ENCODE data around the gene SCARB1.

DNA sequence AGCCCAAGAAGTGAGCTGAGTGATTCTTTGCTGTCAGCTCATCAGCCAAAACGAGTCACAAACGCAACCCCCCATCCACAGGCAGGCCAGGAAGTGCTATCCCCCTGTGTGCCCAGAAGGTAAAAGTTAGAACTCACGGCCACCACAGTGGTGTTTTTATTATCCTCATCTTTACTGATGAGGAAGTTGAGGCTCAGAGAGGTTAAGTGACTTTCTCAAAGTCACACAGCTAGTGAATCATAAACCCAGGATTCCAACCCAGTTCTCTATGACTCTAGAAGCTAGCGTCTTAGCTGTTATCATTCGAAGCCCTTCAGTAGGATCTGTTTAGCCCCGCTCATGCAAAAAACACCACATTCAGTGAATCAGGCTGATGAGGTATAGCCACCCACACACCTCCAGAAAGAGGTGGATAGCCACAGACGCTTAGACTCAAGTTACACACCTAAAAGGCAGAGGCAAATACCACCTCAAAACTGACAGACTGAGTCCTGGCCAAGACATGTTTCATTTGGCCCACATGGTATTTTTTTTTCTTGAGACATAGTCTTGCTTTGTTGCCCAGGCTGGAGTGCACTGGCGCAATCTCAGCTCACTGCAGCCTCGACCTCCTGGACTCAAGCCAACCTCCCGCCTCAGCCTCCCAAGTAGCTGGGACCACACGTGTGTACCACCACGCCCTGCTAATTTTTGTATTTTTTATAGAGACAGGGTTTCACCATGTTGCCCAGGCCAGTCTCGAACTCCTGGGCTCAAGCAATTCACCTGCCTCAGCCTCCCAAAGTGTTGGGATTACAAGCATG lies 100.7 kb downstream of the SCARB1 start:
- TF ChIP-seq, protein P1, sequence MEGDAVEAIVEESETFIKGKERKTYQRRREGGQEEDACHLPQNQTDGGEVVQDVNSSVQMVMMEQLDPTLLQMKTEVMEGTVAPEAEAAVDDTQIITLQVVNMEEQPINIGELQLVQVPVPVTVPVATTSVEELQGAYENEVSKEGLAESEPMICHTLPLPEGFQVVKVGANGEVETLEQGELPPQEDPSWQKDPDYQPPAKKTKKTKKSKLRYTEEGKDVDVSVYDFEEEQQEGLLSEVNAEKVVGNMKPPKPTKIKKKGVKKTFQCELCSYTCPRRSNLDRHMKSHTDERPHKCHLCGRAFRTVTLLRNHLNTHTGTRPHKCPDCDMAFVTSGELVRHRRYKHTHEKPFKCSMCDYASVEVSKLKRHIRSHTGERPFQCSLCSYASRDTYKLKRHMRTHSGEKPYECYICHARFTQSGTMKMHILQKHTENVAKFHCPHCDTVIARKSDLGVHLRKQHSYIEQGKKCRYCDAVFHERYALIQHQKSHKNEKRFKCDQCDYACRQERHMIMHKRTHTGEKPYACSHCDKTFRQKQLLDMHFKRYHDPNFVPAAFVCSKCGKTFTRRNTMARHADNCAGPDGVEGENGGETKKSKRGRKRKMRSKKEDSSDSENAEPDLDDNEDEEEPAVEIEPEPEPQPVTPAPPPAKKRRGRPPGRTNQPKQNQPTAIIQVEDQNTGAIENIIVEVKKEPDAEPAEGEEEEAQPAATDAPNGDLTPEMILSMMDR (IDR thresholded peaks at IDR 0.05): no peak
- no peak for TF ChIP-seq POLR2AphosphoS5 (IDR thresholded peaks at IDR 0.05; ENCODE audit: low read depth, low read length)
- no peak for TF ChIP-seq TCF7L2 (IDR thresholded peaks at IDR 0.05; ENCODE audit: low read depth, low read length)
- TF ChIP-seq, protein P2, sequence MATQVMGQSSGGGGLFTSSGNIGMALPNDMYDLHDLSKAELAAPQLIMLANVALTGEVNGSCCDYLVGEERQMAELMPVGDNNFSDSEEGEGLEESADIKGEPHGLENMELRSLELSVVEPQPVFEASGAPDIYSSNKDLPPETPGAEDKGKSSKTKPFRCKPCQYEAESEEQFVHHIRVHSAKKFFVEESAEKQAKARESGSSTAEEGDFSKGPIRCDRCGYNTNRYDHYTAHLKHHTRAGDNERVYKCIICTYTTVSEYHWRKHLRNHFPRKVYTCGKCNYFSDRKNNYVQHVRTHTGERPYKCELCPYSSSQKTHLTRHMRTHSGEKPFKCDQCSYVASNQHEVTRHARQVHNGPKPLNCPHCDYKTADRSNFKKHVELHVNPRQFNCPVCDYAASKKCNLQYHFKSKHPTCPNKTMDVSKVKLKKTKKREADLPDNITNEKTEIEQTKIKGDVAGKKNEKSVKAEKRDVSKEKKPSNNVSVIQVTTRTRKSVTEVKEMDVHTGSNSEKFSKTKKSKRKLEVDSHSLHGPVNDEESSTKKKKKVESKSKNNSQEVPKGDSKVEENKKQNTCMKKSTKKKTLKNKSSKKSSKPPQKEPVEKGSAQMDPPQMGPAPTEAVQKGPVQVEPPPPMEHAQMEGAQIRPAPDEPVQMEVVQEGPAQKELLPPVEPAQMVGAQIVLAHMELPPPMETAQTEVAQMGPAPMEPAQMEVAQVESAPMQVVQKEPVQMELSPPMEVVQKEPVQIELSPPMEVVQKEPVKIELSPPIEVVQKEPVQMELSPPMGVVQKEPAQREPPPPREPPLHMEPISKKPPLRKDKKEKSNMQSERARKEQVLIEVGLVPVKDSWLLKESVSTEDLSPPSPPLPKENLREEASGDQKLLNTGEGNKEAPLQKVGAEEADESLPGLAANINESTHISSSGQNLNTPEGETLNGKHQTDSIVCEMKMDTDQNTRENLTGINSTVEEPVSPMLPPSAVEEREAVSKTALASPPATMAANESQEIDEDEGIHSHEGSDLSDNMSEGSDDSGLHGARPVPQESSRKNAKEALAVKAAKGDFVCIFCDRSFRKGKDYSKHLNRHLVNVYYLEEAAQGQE (IDR thresholded peaks at IDR 0.05; ENCODE audit: insufficient read depth in 1 of 2, low read depth in 2 of 2, low read length in 1 of 2): no peak

Measured in Panc1 (cell line).